Measurements from ENCODE around the gene CFAP74. TPM values are rescaled to one million over a fixed set of nuclear protein-coding genes. Genes with fewer than 3 reads are reported as not detected.

Gene CFAP74
- total RNA-seq, 1 experiment from 2014 or later: not detected

- TF ChIP-seq, protein P1, sequence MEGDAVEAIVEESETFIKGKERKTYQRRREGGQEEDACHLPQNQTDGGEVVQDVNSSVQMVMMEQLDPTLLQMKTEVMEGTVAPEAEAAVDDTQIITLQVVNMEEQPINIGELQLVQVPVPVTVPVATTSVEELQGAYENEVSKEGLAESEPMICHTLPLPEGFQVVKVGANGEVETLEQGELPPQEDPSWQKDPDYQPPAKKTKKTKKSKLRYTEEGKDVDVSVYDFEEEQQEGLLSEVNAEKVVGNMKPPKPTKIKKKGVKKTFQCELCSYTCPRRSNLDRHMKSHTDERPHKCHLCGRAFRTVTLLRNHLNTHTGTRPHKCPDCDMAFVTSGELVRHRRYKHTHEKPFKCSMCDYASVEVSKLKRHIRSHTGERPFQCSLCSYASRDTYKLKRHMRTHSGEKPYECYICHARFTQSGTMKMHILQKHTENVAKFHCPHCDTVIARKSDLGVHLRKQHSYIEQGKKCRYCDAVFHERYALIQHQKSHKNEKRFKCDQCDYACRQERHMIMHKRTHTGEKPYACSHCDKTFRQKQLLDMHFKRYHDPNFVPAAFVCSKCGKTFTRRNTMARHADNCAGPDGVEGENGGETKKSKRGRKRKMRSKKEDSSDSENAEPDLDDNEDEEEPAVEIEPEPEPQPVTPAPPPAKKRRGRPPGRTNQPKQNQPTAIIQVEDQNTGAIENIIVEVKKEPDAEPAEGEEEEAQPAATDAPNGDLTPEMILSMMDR (IDR thresholded peaks at IDR 0.05; ENCODE audit: unreplicated experiment): no peak
- H3K27me3 Mint-ChIP-seq (ENCODE audit: insufficient read depth, unreplicated experiment): no peaks in the 10 kb centered on the region
- CTCF ChIA-PET: no interaction called here
- POLR2A ChIA-PET: no interaction called here
- no peaks in the 10 kb centered on the region for H3K4me1 Mint-ChIP-seq (ENCODE audit: insufficient read depth, unreplicated experiment)
- H3K27ac Mint-ChIP-seq (ENCODE audit: low read depth, unreplicated experiment): no peak overlapping the region
- H3K4me3 Mint-ChIP-seq (ENCODE audit: unreplicated experiment): no peak overlapping the region
- no peaks in the 10 kb centered on the region for H3K9me3 Mint-ChIP-seq (ENCODE audit: unreplicated experiment)
- intact Hi-C loops (cut with micrococcal nuclease): no loop called here
- BruUV-seq (replicated peaks): no TSS peak
- no peak for DNase-seq (ENCODE audit: unreplicated experiment)
- H3K36me3 Mint-ChIP-seq (ENCODE audit: insufficient read depth, unreplicated experiment): no peaks in the 10 kb centered on the region
These were observed 27.6 kb downstream of the CFAP74 start for GRCh38 chr1:1976031-1976430.

GRCh38 chr1:1975535-1975934, 28.1 kb downstream of the CFAP74 start:
- no peaks in the 10 kb centered on the region for H3K36me3 Mint-ChIP-seq (ENCODE audit: insufficient read depth, unreplicated experiment)

GRCh38 chr1:1974834-1975233, 28.8 kb downstream of the CFAP74 start:
- ChIA-PET POLR2A (no interaction called here), CTCF (interaction anchor here (0.6 kb wide), 1 partner anchor 20 kb away, joined by 4 read pairs; no protein-coding TSS in a partner anchor)
- Mint-ChIP-seq H3K9me3 (ENCODE audit: unreplicated experiment) (no peaks in the 10 kb centered on the region), H3K4me1 (ENCODE audit: insufficient read depth, unreplicated experiment) (no peaks in the 10 kb centered on the region), H3K27ac (ENCODE audit: low read depth, unreplicated experiment) (no peak overlapping the region), H3K36me3 (ENCODE audit: insufficient read depth, unreplicated experiment) (no peaks in the 10 kb centered on the region), H3K4me3 (ENCODE audit: unreplicated experiment) (no peak overlapping the region), H3K27me3 (ENCODE audit: insufficient read depth, unreplicated experiment) (no peaks in the 10 kb centered on the region)
- TF ChIP-seq, protein P1 (IDR thresholded peaks at IDR 0.05; ENCODE audit: unreplicated experiment): no peak
- no TSS peak for BruUV-seq (replicated peaks)
- intact Hi-C loops (cut with micrococcal nuclease): no loop called here
- DNase-seq (ENCODE audit: unreplicated experiment): no peak

More at GRCh38 chr1:1975535-1975934, 28.1 kb downstream of the CFAP74 start:
- H3K4me3 Mint-ChIP-seq (ENCODE audit: unreplicated experiment): no peak overlapping the region
- H3K4me1 Mint-ChIP-seq (ENCODE audit: insufficient read depth, unreplicated experiment): no peaks in the 10 kb centered on the region
- CTCF ChIA-PET: interaction anchor here (0.6 kb wide), 1 partner anchor 20 kb away, joined by 4 read pairs; no protein-coding TSS in a partner anchor
- POLR2A ChIA-PET: no interaction called here
- no peaks in the 10 kb centered on the region for H3K27me3 Mint-ChIP-seq (ENCODE audit: insufficient read depth, unreplicated experiment)
- no TSS peak for BruUV-seq (replicated peaks)
- no peak overlapping the region for H3K27ac Mint-ChIP-seq (ENCODE audit: low read depth, unreplicated experiment)
- no peak for DNase-seq (ENCODE audit: unreplicated experiment)
- TF ChIP-seq, protein P1 (IDR thresholded peaks at IDR 0.05; ENCODE audit: unreplicated experiment): no peak
- H3K9me3 Mint-ChIP-seq (ENCODE audit: unreplicated experiment): no peaks in the 10 kb centered on the region
- intact Hi-C loops (cut with micrococcal nuclease): no loop called here

DNA sequence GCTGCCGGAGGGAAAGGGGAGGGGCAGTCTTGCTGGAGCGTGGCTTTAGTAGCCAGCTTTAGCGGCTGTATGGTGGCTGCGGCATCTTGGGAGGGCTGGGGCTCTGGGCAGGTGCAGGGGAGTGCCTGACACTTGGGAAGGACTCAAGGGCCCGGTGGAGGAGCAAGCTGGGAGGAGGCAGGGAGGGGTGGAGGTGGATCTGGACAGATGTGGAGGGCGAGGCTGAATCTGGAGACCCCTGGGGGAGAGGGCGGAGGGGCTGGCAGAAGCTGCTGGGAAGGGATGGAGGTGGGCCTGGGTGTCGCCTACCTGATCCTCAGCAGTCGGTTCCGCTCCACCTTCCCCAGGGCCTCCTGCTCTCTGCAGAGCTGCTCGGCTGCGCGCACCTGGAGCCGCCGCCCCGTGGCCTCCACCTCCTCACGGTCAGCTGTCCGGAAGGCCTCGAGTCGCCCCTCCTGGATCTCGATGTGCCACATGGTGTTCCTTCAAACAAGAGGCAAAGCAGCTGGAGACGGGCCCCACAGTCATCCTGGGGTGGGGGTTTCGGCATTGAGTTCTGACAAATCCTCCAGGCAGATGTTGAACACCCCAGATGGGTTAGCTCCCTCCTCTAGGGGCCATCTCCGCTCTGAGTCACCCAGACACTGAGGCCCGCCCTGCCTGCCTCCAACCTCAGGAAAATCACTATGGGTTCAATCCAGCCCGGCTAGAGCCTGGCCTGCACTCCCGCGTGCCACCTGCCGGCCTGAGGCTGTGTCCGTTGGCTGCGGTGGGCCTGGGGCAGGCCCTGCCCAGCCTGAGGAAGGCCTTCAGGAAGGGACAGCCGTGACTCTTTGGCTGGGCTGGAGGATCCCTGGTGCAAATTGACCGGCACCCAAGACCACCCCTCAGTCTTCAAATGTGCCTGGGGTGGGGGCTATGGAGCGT, 29.6 kb downstream of the CFAP74 start:
- no TSS peak for BruUV-seq (replicated peaks)
- no peaks in the 10 kb centered on the region for H3K4me1 Mint-ChIP-seq (ENCODE audit: insufficient read depth, unreplicated experiment)
- H3K27ac Mint-ChIP-seq (ENCODE audit: low read depth, unreplicated experiment): no peak overlapping the region
- POLR2A ChIA-PET: interaction anchor here (0.6 kb wide), 1 partner anchor 14 kb away, joined by 3 read pairs; no protein-coding TSS in a partner anchor
- no peaks in the 10 kb centered on the region for H3K36me3 Mint-ChIP-seq (ENCODE audit: insufficient read depth, unreplicated experiment)
- DNase-seq (ENCODE audit: unreplicated experiment): no peak
- H3K9me3 Mint-ChIP-seq (ENCODE audit: unreplicated experiment): no peaks in the 10 kb centered on the region
- TF ChIP-seq, protein P1 (IDR thresholded peaks at IDR 0.05; ENCODE audit: unreplicated experiment): no peak
- CTCF ChIA-PET: interaction anchor here (0.6 to 1.1 kb wide), 3 partner anchors 13 to 71 kb away, joined by 3 read pairs; no protein-coding TSS in a partner anchor
- intact Hi-C loops (cut with micrococcal nuclease): no loop called here
- no peaks in the 10 kb centered on the region for H3K27me3 Mint-ChIP-seq (ENCODE audit: insufficient read depth, unreplicated experiment)
- no peak overlapping the region for H3K4me3 Mint-ChIP-seq (ENCODE audit: unreplicated experiment)

Measured in MCF 10A (cell line).